GM12878 (cell line): ENCODE measurements around the gene CHCHD2. TPM values are rescaled to one million over a fixed set of nuclear protein-coding genes. Genes with fewer than 3 reads are reported as not detected.
A peak's percentile ranks its signal among the peaks of the same experiment; 100 is the strongest.

ENCODE experiments used
- EGR1 ChIP-seq, 2 experiments: IDR thresholded peaks; 1 replicate in 1 of 2; 2 replicates in 1 of 2; pipeline ENCODE4 v1.6.1; 2011 to 2012; ENCODE audit warnings: low read depth in 2 of 2, low read length in 2 of 2, borderline replicate concordance in 1 of 2, mild to moderate bottlenecking in 1 of 2, moderate library complexity in 1 of 2
- ESRRA ChIP-seq: IDR thresholded peaks from 2 replicates; pipeline ENCODE4 v1.6.1; 2012; ENCODE audit warnings: mild to moderate bottlenecking, low read length, improper control_type of control experiment
- FOXK2 ChIP-seq: fragments of 450-650 bp; IDR thresholded peaks from 2 replicates; pipeline ENCODE4 v1.6.1; 2017; ENCODE audit warnings: mild to moderate bottlenecking, moderate library complexity
- HCFC1 ChIP-seq: fragments of 150-350 bp; IDR thresholded peaks from 2 replicates; pipeline ENCODE4 v1.6.1; 2014; ENCODE audit warnings: low read length
- IKZF2 ChIP-seq, 2 experiments: fragments of 450-650 bp; IDR thresholded peaks; 2 replicates each; pipeline ENCODE4 v1.6.1; 2017; ENCODE audit warnings: mild to moderate bottlenecking in 2 of 2, moderate library complexity in 2 of 2
- JUNB ChIP-seq: IDR thresholded peaks from 2 replicates; pipeline ENCODE4 v1.6.1; 2016; ENCODE audit warnings: antibody characterized with exemption, mild to moderate bottlenecking
- MYB ChIP-seq: fragments of 150-350 bp; IDR thresholded peaks from 2 replicates; pipeline ENCODE4 v1.6.1; 2014; ENCODE audit warnings: mild to moderate bottlenecking, low read depth, low read length, borderline replicate concordance
- NFIC ChIP-seq: IDR thresholded peaks from 2 replicates; pipeline ENCODE4 v1.6.1; 2012; ENCODE audit warnings: low read depth, mild to moderate bottlenecking, inconsistent platforms, low read length, moderate library complexity
- NR2F1 ChIP-seq: fragments of 450-650 bp; conservative IDR thresholded peaks from 2 replicates; pipeline ENCODE4 v1.6.1; 2017; ENCODE audit warnings: mild to moderate bottlenecking
- PML ChIP-seq: IDR thresholded peaks from 2 replicates; pipeline ENCODE4 v1.6.1; 2012; ENCODE audit warnings: low read length, inconsistent platforms
- SPI1 ChIP-seq: IDR thresholded peaks from 2 replicates; pipeline ENCODE4 v1.6.1; 2011; ENCODE audit warnings: low read depth, mild to moderate bottlenecking, low read length, moderate library complexity, borderline replicate concordance; ENCODE audit not compliant: insufficient read depth
- SUPT20H ChIP-seq: IDR thresholded peaks from 2 replicates; pipeline ENCODE4 v1.6.1; 2011; ENCODE audit warnings: low read depth, mild to moderate bottlenecking, low read length, moderate library complexity, borderline replicate concordance; ENCODE audit not compliant: control insufficient read depth
- TAF1 ChIP-seq: IDR thresholded peaks from 2 replicates; pipeline ENCODE4 v1.6.1; 2011; ENCODE audit warnings: mild to moderate bottlenecking, low read depth, low read length, borderline replicate concordance
- YBX1 ChIP-seq: fragments of 450-650 bp; IDR thresholded peaks from 2 replicates; pipeline ENCODE4 v1.6.1; 2016; ENCODE audit warnings: antibody characterized with exemption
- polyA plus RNA-seq, 11 experiments: library from polyadenylated mRNA; depleted of rRNA in 4 of 11; unstranded in 6 of 11; stranded (reverse) in 5 of 11; fragments of >200 nt; fragmentation: Nextera tagmentation in 4 of 11; fragmentation: Illumina TruSeq in 1 of 11; extraction: Ambion mirVana in 4 of 11; extraction: Trizol in 1 of 11; gene quantifications; 1 replicate in 1 of 11; 2 replicates in 10 of 11; pipeline versions ENCODE4 v1.2.1 to v1.2.3, GENCODE V29; 2011 to 2016; ENCODE audit warnings: inconsistent platforms in 2 of 11, missing spikeins in 2 of 11, low read depth in 1 of 11
- total RNA-seq, 4 experiments: library from RNA; depleted of rRNA in 3 of 4; stranded (reverse); fragments of >200 nt in 3 of 4; fragmentation: Illumina TruSeq in 1 of 4; extraction: Trizol in 1 of 4; gene quantifications; 2 replicates each; pipeline versions ENCODE4 v1.2.1 to v1.2.3, GENCODE V29; 2013 to 2021
- TF ChIP-seq, protein P1 (sequence below): fragments of 450-650 bp; conservative IDR thresholded peaks from 2 replicates; pipeline ENCODE4 v1.6.1; 2017; ENCODE audit warnings: mild to moderate bottlenecking, moderate library complexity
- TF ChIP-seq, protein P2 (sequence below): IDR thresholded peaks from 2 replicates; pipeline ENCODE4 v1.6.1; 2012; ENCODE audit warnings: low read depth, low read length, improper control_type of control experiment
- TF ChIP-seq, protein P3 (sequence below): IDR thresholded peaks from 2 replicates; pipeline ENCODE4 v1.6.1; 2011; ENCODE audit warnings: low read depth, low read length, improper control_type of control experiment, borderline replicate concordance
- TF ChIP-seq, protein P4 (sequence below): IDR thresholded peaks from 2 replicates; pipeline ENCODE4 v1.6.1; 2011; ENCODE audit warnings: borderline replicate concordance, low read depth, mild to moderate bottlenecking, moderate library complexity, low read length; ENCODE audit not compliant: insufficient read depth, poor library complexity, severe bottlenecking
- TF ChIP-seq, protein P5 (sequence below): fragments of 450-650 bp; IDR thresholded peaks from 2 replicates; pipeline ENCODE4 v1.6.1; 2017; ENCODE audit warnings: mild to moderate bottlenecking, moderate library complexity

The CHCHD2 gene
- total and polyA plus RNA-seq, 10 of the 15 experiments (the other 5 are each of a cell fraction or from before 2014, with no cell fraction given): 97.8 to 1,291 (median 619) TPM

DNA sequence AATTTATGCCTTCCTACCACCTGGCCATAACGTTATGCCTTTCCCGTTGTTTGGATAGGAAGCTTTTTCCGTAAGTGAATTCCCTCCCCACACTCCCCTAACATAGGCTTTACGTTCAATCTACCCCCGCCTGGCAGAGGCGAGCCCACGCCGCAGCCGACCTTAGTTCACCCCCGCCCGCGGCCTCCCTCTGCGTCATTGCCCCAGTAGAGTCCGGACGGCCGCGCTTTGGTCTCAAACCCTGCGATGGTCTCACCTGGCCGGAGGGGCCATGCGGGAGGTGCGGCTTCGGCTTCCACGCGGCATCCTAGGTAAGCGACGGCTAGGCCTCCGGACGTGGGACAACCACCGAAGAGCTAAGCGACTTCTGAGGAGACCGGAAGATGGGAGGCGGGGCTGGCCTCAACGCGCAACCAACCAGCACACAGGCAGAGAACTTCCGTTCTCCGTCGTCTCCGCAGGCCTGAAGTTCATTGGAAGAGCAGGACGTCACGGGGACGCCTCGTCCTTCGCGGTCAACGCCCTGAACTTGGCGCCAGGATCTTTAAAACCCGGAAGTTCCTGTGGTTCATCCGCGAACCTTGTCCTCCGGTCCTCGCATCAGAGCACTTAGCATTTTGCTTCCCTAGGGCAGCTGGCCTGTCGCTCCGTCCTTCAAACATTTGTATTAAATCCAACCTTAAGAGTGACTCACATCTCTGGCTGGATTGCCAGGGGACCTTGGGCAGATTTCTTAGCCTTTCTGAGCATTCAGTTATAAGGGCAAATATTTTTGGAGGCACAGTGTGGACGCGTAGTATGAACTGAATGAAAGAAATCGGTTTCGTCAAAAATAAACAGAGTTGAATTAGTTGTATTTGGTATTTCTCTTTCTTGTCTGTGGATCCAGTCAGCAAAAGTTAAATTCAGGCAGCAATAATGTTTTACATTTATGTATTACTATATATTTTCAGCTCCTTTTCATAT is at the start of gene CHCHD2 (continued):
- TF ChIP-seq IKZF2 (IDR thresholded peaks at IDR 0.05): no peak
- TF ChIP-seq TAF1: peak; percentile 90
- TF ChIP-seq EGR1 (IDR thresholded peaks at IDR 0.05; ENCODE audit: borderline replicate concordance in 1 of 2, low read depth in 2 of 2, low read length in 2 of 2): peak in 1 of 2 experiments; percentile 24; a peak in 1 of 3 replicates
- TF ChIP-seq, protein P1, sequence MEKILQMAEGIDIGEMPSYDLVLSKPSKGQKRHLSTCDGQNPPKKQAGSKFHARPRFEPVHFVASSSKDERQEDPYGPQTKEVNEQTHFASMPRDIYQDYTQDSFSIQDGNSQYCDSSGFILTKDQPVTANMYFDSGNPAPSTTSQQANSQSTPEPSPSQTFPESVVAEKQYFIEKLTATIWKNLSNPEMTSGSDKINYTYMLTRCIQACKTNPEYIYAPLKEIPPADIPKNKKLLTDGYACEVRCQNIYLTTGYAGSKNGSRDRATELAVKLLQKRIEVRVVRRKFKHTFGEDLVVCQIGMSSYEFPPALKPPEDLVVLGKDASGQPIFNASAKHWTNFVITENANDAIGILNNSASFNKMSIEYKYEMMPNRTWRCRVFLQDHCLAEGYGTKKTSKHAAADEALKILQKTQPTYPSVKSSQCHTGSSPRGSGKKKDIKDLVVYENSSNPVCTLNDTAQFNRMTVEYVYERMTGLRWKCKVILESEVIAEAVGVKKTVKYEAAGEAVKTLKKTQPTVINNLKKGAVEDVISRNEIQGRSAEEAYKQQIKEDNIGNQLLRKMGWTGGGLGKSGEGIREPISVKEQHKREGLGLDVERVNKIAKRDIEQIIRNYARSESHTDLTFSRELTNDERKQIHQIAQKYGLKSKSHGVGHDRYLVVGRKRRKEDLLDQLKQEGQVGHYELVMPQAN: peak; percentile 89
- TF ChIP-seq, protein P2, sequence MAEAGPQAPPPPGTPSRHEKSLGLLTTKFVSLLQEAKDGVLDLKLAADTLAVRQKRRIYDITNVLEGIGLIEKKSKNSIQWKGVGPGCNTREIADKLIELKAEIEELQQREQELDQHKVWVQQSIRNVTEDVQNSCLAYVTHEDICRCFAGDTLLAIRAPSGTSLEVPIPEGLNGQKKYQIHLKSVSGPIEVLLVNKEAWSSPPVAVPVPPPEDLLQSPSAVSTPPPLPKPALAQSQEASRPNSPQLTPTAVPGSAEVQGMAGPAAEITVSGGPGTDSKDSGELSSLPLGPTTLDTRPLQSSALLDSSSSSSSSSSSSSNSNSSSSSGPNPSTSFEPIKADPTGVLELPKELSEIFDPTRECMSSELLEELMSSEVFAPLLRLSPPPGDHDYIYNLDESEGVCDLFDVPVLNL: peak; percentile 93
- peak; percentile 84 for TF ChIP-seq NR2F1
- no peak; the same call in 1 of the 2 replicates for TF ChIP-seq NFIC
- no peak for TF ChIP-seq MYB
- TF ChIP-seq, protein P3, sequence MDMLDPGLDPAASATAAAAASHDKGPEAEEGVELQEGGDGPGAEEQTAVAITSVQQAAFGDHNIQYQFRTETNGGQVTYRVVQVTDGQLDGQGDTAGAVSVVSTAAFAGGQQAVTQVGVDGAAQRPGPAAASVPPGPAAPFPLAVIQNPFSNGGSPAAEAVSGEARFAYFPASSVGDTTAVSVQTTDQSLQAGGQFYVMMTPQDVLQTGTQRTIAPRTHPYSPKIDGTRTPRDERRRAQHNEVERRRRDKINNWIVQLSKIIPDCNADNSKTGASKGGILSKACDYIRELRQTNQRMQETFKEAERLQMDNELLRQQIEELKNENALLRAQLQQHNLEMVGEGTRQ: peak; percentile 50; the same call in 1 of the 2 replicates
- peak; percentile 76 for TF ChIP-seq HCFC1
- TF ChIP-seq PML: peak; percentile 84
- TF ChIP-seq, protein P4, sequence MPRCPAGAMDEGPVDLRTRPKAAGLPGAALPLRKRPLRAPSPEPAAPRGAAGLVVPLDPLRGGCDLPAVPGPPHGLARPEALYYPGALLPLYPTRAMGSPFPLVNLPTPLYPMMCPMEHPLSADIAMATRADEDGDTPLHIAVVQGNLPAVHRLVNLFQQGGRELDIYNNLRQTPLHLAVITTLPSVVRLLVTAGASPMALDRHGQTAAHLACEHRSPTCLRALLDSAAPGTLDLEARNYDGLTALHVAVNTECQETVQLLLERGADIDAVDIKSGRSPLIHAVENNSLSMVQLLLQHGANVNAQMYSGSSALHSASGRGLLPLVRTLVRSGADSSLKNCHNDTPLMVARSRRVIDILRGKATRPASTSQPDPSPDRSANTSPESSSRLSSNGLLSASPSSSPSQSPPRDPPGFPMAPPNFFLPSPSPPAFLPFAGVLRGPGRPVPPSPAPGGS: no peak
- peak; percentile 36; the same call in 1 of the 2 replicates for TF ChIP-seq SPI1
- no peak for TF ChIP-seq YBX1
- TF ChIP-seq FOXK2: no peak
- TF ChIP-seq, protein P5, sequence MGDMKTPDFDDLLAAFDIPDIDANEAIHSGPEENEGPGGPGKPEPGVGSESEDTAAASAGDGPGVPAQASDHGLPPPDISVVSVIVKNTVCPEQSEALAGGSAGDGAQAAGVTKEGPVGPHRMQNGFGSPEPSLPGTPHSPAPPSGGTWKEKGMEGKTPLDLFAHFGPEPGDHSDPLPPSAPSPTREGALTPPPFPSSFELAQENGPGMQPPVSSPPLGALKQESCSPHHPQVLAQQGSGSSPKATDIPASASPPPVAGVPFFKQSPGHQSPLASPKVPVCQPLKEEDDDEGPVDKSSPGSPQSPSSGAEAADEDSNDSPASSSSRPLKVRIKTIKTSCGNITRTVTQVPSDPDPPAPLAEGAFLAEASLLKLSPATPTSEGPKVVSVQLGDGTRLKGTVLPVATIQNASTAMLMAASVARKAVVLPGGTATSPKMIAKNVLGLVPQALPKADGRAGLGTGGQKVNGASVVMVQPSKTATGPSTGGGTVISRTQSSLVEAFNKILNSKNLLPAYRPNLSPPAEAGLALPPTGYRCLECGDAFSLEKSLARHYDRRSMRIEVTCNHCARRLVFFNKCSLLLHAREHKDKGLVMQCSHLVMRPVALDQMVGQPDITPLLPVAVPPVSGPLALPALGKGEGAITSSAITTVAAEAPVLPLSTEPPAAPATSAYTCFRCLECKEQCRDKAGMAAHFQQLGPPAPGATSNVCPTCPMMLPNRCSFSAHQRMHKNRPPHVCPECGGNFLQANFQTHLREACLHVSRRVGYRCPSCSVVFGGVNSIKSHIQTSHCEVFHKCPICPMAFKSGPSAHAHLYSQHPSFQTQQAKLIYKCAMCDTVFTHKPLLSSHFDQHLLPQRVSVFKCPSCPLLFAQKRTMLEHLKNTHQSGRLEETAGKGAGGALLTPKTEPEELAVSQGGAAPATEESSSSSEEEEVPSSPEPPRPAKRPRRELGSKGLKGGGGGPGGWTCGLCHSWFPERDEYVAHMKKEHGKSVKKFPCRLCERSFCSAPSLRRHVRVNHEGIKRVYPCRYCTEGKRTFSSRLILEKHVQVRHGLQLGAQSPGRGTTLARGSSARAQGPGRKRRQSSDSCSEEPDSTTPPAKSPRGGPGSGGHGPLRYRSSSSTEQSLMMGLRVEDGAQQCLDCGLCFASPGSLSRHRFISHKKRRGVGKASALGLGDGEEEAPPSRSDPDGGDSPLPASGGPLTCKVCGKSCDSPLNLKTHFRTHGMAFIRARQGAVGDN: peak; percentile 62; the same call in 1 of the 2 replicates
- peak; percentile 82 for TF ChIP-seq ESRRA
- no peak for TF ChIP-seq SUPT20H
- no peak for TF ChIP-seq JUNB
